ENCODE results near the gene FMN1. TPM values are rescaled to one million over a fixed set of nuclear protein-coding genes. Genes with fewer than 3 reads are reported as not detected.

The FMN1 gene
- total RNA-seq, 1 donor from 2014 or later: 20.1 TPM

GRCh38 chr15:32908135-32908801 is 286.2 kb downstream of the FMN1 start:
- Histone ChIP-seq H3K27ac (no peak overlapping the region), H3K4me1 (no peaks in the 10 kb centered on the region), H3K9me3 (no peaks in the 10 kb centered on the region), H3K27me3 (no peaks in the 10 kb centered on the region), H3K4me3 (no peak overlapping the region), H3K36me3 (no peaks in the 10 kb centered on the region)
- TF ChIP-seq POLR2A (IDR thresholded peaks at IDR 0.05) (no peak), POLR2AphosphoS5 (IDR thresholded peaks at IDR 0.05; ENCODE audit: insufficient read depth in 1 of 2, low read depth in 1 of 2) (no peak), CTCF (IDR thresholded peaks at IDR 0.05) (no peak)
- no peak for DNase-seq (ENCODE audit: extremely low spot score in 2 of 2)
- intact Hi-C loops (cut with DNase I): no loop called here

- Histone ChIP-seq H3K27ac (no peak overlapping the region), H3K27me3 (no peaks in the 10 kb centered on the region), H3K4me3 (no peak overlapping the region), H3K9me3 (no peaks in the 10 kb centered on the region), H3K4me1 (no peaks in the 10 kb centered on the region), H3K36me3 (no peaks in the 10 kb centered on the region)
- no peak for DNase-seq (ENCODE audit: extremely low spot score in 2 of 2)
- TF ChIP-seq POLR2A (IDR thresholded peaks at IDR 0.05): no peak
- TF ChIP-seq POLR2AphosphoS5 (IDR thresholded peaks at IDR 0.05; ENCODE audit: insufficient read depth in 1 of 2, low read depth in 1 of 2): no peak
- no peak for TF ChIP-seq CTCF (IDR thresholded peaks at IDR 0.05)
- intact Hi-C loops (cut with DNase I): no loop called here
These were observed 289.0 kb downstream of the FMN1 start for GRCh38 chr15:32905481-32905880.

GRCh38 chr15:32904448-32904847 is 290.1 kb downstream of the FMN1 start:
- no peaks in the 10 kb centered on the region for H3K4me1 ChIP-seq
- H3K27ac ChIP-seq: no peak overlapping the region
- DNase-seq (ENCODE audit: extremely low spot score in 2 of 2): no peak
- H3K36me3 ChIP-seq: no peaks in the 10 kb centered on the region
- H3K9me3 ChIP-seq: no peaks in the 10 kb centered on the region
- no peak overlapping the region for H3K4me3 ChIP-seq
- intact Hi-C loops (cut with DNase I): no loop called here
- no peaks in the 10 kb centered on the region for H3K27me3 ChIP-seq
- no peak for TF ChIP-seq POLR2A (IDR thresholded peaks at IDR 0.05)
- no peak for TF ChIP-seq POLR2AphosphoS5 (IDR thresholded peaks at IDR 0.05; ENCODE audit: insufficient read depth in 1 of 2, low read depth in 1 of 2)
- no peak for TF ChIP-seq CTCF (IDR thresholded peaks at IDR 0.05)

DNA sequence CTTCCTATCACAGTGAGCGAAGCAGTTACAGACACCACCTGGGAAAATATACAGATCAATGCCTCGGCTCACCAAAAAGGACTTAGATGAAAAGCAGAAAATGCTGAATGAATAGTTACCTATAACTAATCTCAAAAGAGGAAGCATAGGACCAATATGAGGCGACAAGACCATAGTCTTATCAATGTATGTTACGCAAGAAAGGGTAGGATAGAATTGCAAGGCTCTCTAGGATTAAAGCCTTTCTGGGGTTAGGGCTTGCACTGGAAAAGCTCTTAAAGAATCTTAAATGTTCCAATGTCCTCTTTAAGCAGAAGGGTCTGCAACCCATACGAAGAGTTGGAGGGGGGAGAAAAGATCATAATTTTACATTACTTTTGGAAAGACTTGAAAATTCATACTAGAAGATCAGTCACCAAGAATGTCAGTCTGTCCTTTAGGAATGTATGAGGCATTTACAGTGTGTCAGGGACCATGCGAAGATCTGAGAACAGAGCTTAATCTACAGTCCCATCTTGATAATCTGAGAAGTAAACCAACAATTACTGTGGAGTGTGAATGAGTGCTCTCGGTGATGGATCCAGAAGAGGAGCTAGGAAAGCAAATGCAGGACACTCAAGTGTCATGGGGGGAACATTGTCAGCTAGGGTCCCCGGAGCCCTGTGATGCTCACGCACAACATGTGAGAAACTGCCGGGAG is 290.8 kb downstream of the FMN1 start:
- H3K27me3 ChIP-seq: no peaks in the 10 kb centered on the region
- no peak for TF ChIP-seq CTCF (IDR thresholded peaks at IDR 0.05)
- TF ChIP-seq POLR2A (IDR thresholded peaks at IDR 0.05): no peak
- no peak for TF ChIP-seq POLR2AphosphoS5 (IDR thresholded peaks at IDR 0.05; ENCODE audit: insufficient read depth in 1 of 2, low read depth in 1 of 2)
- no peaks in the 10 kb centered on the region for H3K9me3 ChIP-seq
- H3K4me1 ChIP-seq: no peaks in the 10 kb centered on the region
- no peak overlapping the region for H3K4me3 ChIP-seq
- intact Hi-C loops (cut with DNase I): no loop called here
- DNase-seq (ENCODE audit: extremely low spot score in 2 of 2): no peak
- H3K27ac ChIP-seq: no peak overlapping the region
- H3K36me3 ChIP-seq: no peaks in the 10 kb centered on the region

DNA sequence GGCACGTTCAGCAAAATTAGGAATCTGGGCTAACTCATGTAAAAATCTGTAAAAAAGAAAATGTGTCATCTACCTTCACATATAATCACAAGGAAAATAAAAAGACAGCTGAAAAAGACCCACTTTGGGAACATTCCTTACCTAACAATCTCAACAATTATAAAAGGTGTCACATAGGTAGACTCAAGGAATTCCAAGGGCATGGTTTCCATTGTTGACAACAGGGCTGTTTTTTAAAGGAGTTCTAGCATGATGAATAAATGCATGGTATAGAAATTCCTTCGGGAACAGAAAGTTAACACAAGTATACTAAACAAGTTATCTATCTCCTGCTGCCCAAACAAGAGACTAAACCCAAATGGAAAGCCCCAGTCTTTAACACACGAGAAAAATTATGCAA is 292.5 kb downstream of the FMN1 start:
- Histone ChIP-seq H3K9me3 (no peaks in the 10 kb centered on the region), H3K4me1 (no peaks in the 10 kb centered on the region), H3K4me3 (no peak overlapping the region), H3K36me3 (no peaks in the 10 kb centered on the region), H3K27me3 (no peaks in the 10 kb centered on the region), H3K27ac (no peak overlapping the region)
- no peak for DNase-seq (ENCODE audit: extremely low spot score in 2 of 2)
- intact Hi-C loops (cut with DNase I): no loop called here
- TF ChIP-seq CTCF (IDR thresholded peaks at IDR 0.05) (no peak), POLR2AphosphoS5 (IDR thresholded peaks at IDR 0.05; ENCODE audit: insufficient read depth in 1 of 2, low read depth in 1 of 2) (no peak), POLR2A (IDR thresholded peaks at IDR 0.05) (no peak)

Measured in vagina (tissue), 2 donors.